Testis (tissue), 2 donors: ENCODE measurements around the gene SLC18B1.

Source experiments
- POLR2A ChIP-seq: fragments of 450-650 bp; IDR thresholded peaks from one replicate; pipeline ENCODE4 v1.6.1; 2017; ENCODE audit warnings: antibody characterized with exemption, mild to moderate bottlenecking, moderate library complexity
- TF ChIP-seq, protein P1 (sequence below), 3 experiments: fragments of 450-650 bp in 2 of 3; fragments of 200-600 bp in 1 of 3; sonication (generic) in 1 of 3; IDR thresholded peaks; one replicate each; pipeline ENCODE4 v1.5.1; 2016 to 2019; ENCODE audit warnings: antibody characterized with exemption in 3 of 3, mild to moderate bottlenecking in 2 of 3, moderate library complexity in 1 of 3

GRCh38 chr6:132798869-132799538 lies 567 bp upstream of the SLC18B1 start:
- TF ChIP-seq, protein P1, sequence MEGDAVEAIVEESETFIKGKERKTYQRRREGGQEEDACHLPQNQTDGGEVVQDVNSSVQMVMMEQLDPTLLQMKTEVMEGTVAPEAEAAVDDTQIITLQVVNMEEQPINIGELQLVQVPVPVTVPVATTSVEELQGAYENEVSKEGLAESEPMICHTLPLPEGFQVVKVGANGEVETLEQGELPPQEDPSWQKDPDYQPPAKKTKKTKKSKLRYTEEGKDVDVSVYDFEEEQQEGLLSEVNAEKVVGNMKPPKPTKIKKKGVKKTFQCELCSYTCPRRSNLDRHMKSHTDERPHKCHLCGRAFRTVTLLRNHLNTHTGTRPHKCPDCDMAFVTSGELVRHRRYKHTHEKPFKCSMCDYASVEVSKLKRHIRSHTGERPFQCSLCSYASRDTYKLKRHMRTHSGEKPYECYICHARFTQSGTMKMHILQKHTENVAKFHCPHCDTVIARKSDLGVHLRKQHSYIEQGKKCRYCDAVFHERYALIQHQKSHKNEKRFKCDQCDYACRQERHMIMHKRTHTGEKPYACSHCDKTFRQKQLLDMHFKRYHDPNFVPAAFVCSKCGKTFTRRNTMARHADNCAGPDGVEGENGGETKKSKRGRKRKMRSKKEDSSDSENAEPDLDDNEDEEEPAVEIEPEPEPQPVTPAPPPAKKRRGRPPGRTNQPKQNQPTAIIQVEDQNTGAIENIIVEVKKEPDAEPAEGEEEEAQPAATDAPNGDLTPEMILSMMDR (IDR thresholded peaks at IDR 0.05): peak; percentile 19 to 64 (median 38)
- no peak for TF ChIP-seq POLR2A
